Adrenal gland (tissue), 12 donors: ENCODE measurements around the gene OSBPL2. TPM values are rescaled to one million over a fixed set of nuclear protein-coding genes. Genes with fewer than 3 reads are reported as not detected.

Source experiments
- DNase-seq, 7 donors: peaks; one replicate each; pipeline ENCODE4 v3.0.0-alpha.2; 2019 to 2020
- H3K27ac ChIP-seq, 5 donors: fragments of 200-600 bp; sonication (generic) in 4 of 5; 1 replicate in 3 of 5; 2 replicates in 2 of 5; pipeline versions ENCODE4 v1.5.1 to v1.8.0; 2016 to 2020; ENCODE audit warnings: mild to moderate bottlenecking in 1 of 5
- H3K27me3 ChIP-seq: fragments of 200-600 bp; 2 replicates; pipeline ENCODE4 v1.8.0; 2021
- H3K36me3 ChIP-seq, 2 donors: fragments of 200-600 bp; replicated peaks in 1 of 2; 1 replicate in 1 of 2; 2 replicates in 1 of 2; pipeline versions ENCODE4 v1.5.1 to v1.8.0; 2018 to 2022
- H3K4me1 ChIP-seq, 2 donors: fragments of 200-600 bp; replicated peaks in 1 of 2; 1 replicate in 1 of 2; 2 replicates in 1 of 2; pipeline versions ENCODE4 v1.5.1 to v1.8.0; 2018 to 2021
- H3K4me3 ChIP-seq, 4 donors: fragments of 200-600 bp; sonication (generic) in 3 of 4; one replicate each; pipeline ENCODE4 v1.5.1; 2016 to 2018
- H3K9me3 ChIP-seq, 3 donors: fragments of 200-600 bp; sonication (generic) in 1 of 3; replicated peaks in 1 of 3; 1 replicate in 2 of 3; 2 replicates in 1 of 3; pipeline versions ENCODE4 v1.5.1 to v1.8.0; 2016 to 2021
- POLR2A ChIP-seq, 2 donors: fragments of 450-650 bp; IDR thresholded peaks; one replicate each; pipeline ENCODE4 v1.6.1; 2017; ENCODE audit warnings: antibody characterized with exemption in 2 of 2, mild to moderate bottlenecking in 2 of 2, moderate library complexity in 1 of 2
- WGBS, 4 donors: extraction: QIAGEN DNeasy Blood & Tissue Kit in 2 of 4; methylation state at CpG; one replicate each; pipeline versions ENCODE4 v1.1.5 to v1.1.7; 2013 to 2017; 5-methylcytosine and 5-hydroxymethylcytosine counted together
- intact Hi-C, 2 donors: fragments of 100-400 bp; cut with DNase I; formaldehyde crosslinking; loops; one replicate each; pipeline versions ENCODE4 v1.14.1 to v1.15.0; 2022 to 2023
- polyA plus RNA-seq, 3 donors: library from polyadenylated mRNA; stranded (reverse); fragments of 200-250 nt in 2 of 3; fragments of 350-450 nt in 1 of 3; fragmentation: Illumina TruSeq in 1 of 3; extraction: RNeasy Lipid Tissue Mini Kit (QIAGEN cat#74804) in 1 of 3; gene quantifications; one replicate each; pipeline ENCODE4 v1.2.3, GENCODE V29; 2013 to 2014
- total RNA-seq, 9 donors: library from RNA; depleted of rRNA in 4 of 9; stranded (reverse); fragments of >200 nt in 4 of 9; fragments of 120-200 nt in 1 of 9; fragmentation: NEBNext Ultra II Directional in 1 of 9; extraction: Animal tissue kit (Norgen Biotek cat#: 25700) in 1 of 9; gene quantifications; one replicate each; pipeline versions ENCODE4 v1.1.0 to v1.2.4, GENCODE V29; 2013 to 2023
- TF ChIP-seq, protein P1 (sequence below), 6 experiments: fragments of 450-650 bp in 4 of 6; fragments of 200-600 bp in 2 of 6; sonication (generic) in 1 of 6; IDR thresholded peaks; 1 replicate in 5 of 6; 2 replicates in 1 of 6; pipeline versions ENCODE4 v1.5.1 to v1.8.0; 2016 to 2021; ENCODE audit warnings: antibody characterized with exemption in 6 of 6, mild to moderate bottlenecking in 2 of 6, moderate library complexity in 1 of 6
- donor health status: healthy with polysubstance abuse.
- donor health status: Bipolar disorder and iron deficiency.
- donor health status: DM: yes; HTN: yes; CAD: no.
- donor health status: DM: no; HTN: no; CAD: no.
- donor health status: DM: no; HTN: no; CAD: no.
- donor health status: DM: yes; HTN: yes; CAD: no.

Gene OSBPL2
- total and polyA plus RNA-seq, 12 donors = 13.8 to 96.7 (median 37.4) TPM

DNA sequence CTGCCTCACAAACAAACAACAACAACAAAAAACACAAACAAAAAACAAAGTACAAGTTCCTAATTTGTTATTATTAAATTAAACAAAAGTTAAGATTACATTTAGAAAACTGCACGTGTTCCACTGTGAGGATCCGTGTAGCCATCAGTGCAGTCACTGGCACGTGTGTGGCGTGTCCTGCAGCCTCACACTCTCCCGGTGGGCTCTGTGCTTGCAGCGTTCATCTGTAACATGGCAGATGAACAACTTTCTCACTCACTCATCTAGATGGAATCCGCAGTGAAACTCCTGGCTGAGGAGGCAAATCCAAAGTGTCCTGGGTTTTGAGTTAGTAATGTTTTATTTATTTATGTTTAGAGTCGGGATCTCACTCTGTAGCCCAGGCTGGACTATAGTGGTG, 51.6 kb downstream of the OSBPL2 start:
- Histone ChIP-seq H3K4me1 (no peaks in the 10 kb centered on the region), H3K36me3 (peaks cover 0 to 66% of the 10 kb centered on the region in 2 donors), H3K9me3 (no peaks in the 10 kb centered on the region), H3K4me3 (no peak overlapping the region), H3K27ac (no peak overlapping the region), H3K27me3 (no peaks in the 10 kb centered on the region)
- TF ChIP-seq, protein P1, sequence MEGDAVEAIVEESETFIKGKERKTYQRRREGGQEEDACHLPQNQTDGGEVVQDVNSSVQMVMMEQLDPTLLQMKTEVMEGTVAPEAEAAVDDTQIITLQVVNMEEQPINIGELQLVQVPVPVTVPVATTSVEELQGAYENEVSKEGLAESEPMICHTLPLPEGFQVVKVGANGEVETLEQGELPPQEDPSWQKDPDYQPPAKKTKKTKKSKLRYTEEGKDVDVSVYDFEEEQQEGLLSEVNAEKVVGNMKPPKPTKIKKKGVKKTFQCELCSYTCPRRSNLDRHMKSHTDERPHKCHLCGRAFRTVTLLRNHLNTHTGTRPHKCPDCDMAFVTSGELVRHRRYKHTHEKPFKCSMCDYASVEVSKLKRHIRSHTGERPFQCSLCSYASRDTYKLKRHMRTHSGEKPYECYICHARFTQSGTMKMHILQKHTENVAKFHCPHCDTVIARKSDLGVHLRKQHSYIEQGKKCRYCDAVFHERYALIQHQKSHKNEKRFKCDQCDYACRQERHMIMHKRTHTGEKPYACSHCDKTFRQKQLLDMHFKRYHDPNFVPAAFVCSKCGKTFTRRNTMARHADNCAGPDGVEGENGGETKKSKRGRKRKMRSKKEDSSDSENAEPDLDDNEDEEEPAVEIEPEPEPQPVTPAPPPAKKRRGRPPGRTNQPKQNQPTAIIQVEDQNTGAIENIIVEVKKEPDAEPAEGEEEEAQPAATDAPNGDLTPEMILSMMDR (IDR thresholded peaks at IDR 0.05) = no peak
- TF ChIP-seq POLR2A (IDR thresholded peaks at IDR 0.05) = no peak
- DNase-seq = no peak
- 94 to 97% (median 95%) methylated on average over 8 of the region's 8 CpGs for WGBS, 4 donors
- intact Hi-C loops = no loop called here

DNA sequence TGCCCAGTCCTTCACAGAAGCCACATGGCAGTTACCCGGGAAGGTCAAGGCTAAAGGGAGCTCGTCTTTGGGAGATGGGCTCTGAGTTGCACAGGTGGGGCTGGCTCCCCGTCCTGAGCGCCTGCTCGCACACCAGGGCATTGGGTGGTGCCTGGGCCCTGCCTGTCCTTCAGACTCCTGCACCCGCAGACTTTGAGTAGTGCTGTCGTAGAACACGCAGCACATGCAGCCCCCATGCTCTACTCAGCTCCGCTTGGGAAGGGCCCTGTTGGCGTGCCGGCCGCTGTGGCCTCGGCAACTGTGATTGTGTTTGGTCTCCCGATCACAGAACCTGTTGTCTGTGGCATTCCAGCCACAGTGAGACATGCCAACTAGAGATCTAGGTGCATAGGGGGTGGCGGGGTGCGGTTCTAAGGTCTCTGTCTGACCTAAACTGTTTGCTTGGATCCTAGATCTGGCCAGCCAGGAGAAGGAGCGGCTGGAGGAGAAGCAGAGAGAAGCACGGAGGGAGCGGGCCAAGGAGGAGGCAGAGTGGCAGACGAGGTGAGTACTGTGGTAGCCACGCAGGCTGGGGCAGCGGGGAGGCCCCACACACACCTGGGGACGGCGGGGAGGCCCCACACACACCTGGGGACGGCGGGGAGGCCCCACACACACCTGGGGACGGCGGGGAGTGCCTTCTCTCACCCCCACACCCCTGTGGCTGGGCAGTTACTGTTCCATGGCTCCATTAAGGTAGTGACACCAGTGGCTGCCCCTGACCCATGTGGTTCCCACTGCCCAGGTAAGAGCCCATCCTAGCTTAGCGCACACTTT, 53.1 kb downstream of the OSBPL2 start:
- no peak overlapping the region for H3K4me3 ChIP-seq
- TF ChIP-seq, protein P1 (IDR thresholded peaks at IDR 0.05) = no peak
- TF ChIP-seq POLR2A (IDR thresholded peaks at IDR 0.05) = no peak
- no peaks in the 10 kb centered on the region for H3K4me1 ChIP-seq
- 80 to 90% (median 88%) methylated on average over 25 to 29 of the region's 29 CpGs for WGBS, 4 donors
- no peaks in the 10 kb centered on the region for H3K27me3 ChIP-seq
- DNase-seq = no peak
- intact Hi-C loops = no loop called here
- no peaks in the 10 kb centered on the region for H3K9me3 ChIP-seq
- H3K36me3 ChIP-seq = peaks cover 0 to 63% of the 10 kb centered on the region in 2 donors
- H3K27ac ChIP-seq = no peak overlapping the region

DNA sequence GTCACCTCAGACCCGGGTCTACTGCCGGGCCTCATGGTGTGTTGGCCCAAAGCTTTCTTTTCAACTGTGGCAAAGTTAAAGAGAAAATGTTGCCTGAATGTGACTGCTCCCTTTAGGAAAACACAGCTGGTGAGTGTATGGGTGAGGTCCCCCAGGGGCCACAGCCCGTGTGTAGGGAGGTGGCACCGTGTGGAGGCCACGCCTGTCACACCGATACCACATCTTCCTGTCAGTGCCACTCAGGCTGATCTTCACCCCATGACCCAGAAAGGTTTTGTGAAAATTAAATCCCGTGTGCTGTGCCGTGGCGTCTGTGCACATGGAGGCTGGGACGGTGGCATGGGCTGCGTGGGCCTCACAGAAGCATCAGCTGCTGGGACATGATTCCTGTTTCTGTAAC, 53.8 kb downstream of the OSBPL2 start:
- Histone ChIP-seq H3K4me3 (no peak overlapping the region), H3K27ac (no peak overlapping the region), H3K4me1 (peaks cover 0 to 2% of the 10 kb centered on the region in 2 donors), H3K9me3 (no peaks in the 10 kb centered on the region), H3K27me3 (no peaks in the 10 kb centered on the region), H3K36me3 (peaks cover 0 to 56% of the 10 kb centered on the region in 2 donors)
- intact Hi-C loops = no loop called here
- WGBS, 4 donors = 89 to 94% (median 92%) methylated on average over 10 to 11 of the region's 11 CpGs
- no peak for DNase-seq
- TF ChIP-seq, protein P1 (IDR thresholded peaks at IDR 0.05) = no peak
- no peak for TF ChIP-seq POLR2A (IDR thresholded peaks at IDR 0.05)

DNA sequence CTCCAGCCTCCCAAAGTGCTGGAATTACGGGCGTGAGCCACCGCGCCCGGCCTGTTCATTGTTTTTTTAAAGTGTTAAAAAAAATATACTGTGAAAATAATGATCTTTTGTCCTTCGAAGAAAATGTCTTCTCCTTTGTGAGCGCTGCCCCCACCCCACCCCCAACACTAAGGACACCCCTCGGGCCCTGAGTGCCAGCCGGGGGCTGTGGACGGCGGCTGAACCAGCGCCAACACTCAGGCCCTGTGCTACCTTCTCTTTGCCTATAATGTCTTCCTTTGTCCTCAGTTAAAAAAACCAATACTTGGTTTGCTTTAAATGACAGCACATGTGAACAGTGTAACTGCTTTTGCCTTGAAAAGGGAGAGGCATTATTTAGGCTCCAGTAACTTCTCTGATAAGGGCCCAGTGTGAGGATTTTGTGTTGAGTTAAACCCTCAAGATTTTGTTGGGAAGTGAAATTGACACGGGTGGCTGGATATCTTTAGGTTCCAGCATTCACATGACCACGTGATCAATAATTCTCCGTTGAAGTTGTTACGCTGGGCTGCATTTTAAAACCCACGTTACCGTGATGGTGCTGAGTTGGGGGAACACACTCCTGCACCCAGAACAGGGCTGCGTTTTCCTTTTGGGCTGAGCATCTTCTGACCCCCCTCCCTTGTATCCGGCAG, 54.9 kb downstream of the OSBPL2 start:
- WGBS, 4 donors = 89 to 93% (median 90%) methylated on average over 20 of the region's 20 CpGs
- Histone ChIP-seq H3K27me3 (no peaks in the 10 kb centered on the region), H3K4me1 (peaks cover 0 to 5% of the 10 kb centered on the region in 2 donors), H3K36me3 (peaks cover 0 to 49% of the 10 kb centered on the region in 2 donors), H3K4me3 (no peak overlapping the region), H3K9me3 (no peaks in the 10 kb centered on the region), H3K27ac (no peak overlapping the region)
- DNase-seq = no peak
- intact Hi-C loops = no loop called here
- no peak for TF ChIP-seq POLR2A (IDR thresholded peaks at IDR 0.05)
- TF ChIP-seq, protein P1 (IDR thresholded peaks at IDR 0.05) = no peak
